NCI-H2081 treated with DMSO at 0.1 percent for 48 hours (cell line): Measurements from ENCODE around the gene FUZ.
"Not testable (repeated sequence)": the region's sequence is repeated elsewhere in the genome, so short reads cannot be mapped to it uniquely, and the experiment has no call there.

Experiments
- DNase-seq: peaks from one replicate; lab custom pipeline; 2025; lab: John Stamatoyannopoulos, UW

The FUZ gene

DNA sequence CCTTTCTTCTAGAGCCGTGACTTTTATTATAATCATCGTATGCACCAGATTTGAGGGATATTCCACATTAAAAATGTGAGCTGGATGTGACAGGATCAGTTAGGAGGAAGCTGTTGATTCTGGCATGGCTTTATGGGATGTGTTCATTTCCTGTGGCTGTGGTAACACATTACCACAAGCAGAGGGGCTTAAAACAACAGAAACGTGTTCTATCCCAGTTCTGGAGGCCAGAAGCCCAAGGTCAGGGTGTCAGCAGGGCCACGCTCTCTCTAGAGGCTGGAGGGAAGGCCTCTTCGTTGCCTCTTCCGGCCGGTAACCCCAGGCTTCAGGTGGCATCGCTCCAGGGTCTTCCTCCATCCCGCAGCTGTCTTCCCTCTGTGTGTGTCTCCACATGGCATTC, 19.5 kb upstream of the FUZ start:
- DNase-seq = no peak

DNA sequence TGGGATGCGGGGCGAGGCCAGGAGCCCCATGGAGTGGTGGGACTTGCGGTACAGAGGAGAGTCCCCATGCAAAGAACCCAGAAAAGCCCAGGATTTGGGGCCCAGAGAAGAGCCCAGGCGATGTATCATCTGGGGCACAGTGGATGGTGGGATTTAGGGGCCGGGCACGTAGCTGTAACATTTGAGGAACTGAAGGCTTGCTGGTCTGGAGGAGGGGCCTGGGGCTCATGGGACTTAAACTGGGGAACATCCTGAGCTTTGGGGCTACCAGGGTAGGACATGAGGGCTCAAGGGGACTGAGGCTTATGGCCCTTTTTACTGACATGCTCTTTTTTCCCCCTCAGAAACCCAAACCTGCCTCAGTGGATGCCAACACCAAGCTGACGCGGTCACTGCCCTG, 18.5 kb upstream of the FUZ start:
- DNase-seq = no peak

DNA sequence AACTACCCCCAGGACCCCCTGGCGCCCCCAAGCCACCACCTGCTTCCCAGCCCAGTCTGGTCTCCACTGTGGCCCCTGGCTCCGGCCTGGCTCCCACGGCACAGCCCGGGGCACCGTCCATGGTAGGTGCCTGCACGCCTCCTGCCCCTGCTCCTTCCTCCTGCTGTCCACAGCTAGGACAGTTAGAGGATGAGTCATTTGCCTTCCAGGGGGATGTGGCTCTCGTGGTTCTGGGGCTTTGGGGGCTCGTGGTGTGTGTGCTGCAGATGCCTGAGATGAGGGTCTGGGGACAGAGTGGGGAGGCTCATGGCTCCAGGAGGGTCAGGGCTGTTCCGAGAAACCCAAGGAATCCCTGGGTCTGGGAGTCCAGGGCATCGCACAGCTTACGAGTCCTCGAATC, 17.7 kb upstream of the FUZ start:
- no peak for DNase-seq

- no peak for DNase-seq
Observed at GRCh38 chr19:49829721-49830120, 16.6 kb upstream of the FUZ start.

GRCh38 chr19:49829200-49829599, 16.1 kb upstream of the FUZ start:
- no peak for DNase-seq

GRCh38 chr19:49827034-49827433, 13.9 kb upstream of the FUZ start:
- DNase-seq = no peak

- no peak for DNase-seq
Observed at GRCh38 chr19:49824662-49825061, 11.6 kb upstream of the FUZ start.

DNA sequence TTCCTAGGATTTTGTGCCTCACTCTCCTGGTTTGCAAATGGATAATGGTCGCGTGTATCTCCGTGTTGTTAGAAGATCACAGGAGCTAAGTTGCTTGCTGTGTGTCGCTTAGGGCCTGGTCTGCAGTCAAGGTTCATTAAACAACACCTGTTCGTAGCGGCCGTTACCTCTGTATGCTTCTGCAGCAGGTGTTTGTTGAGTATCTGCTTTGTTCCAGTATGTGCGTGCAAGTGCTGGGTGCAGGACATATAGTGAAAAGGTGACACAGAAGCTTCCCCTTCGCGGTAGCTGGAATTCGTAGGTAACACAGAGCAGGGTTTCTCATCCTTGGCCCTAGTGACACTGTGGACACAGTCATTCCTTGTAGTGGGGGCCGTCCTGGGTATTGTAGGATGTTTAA, 10.4 kb upstream of the FUZ start:
- DNase-seq = peak; percentile 33

GRCh38 chr19:49820125-49820524, 7.0 kb upstream of the FUZ start:
- DNase-seq = no peak

DNA sequence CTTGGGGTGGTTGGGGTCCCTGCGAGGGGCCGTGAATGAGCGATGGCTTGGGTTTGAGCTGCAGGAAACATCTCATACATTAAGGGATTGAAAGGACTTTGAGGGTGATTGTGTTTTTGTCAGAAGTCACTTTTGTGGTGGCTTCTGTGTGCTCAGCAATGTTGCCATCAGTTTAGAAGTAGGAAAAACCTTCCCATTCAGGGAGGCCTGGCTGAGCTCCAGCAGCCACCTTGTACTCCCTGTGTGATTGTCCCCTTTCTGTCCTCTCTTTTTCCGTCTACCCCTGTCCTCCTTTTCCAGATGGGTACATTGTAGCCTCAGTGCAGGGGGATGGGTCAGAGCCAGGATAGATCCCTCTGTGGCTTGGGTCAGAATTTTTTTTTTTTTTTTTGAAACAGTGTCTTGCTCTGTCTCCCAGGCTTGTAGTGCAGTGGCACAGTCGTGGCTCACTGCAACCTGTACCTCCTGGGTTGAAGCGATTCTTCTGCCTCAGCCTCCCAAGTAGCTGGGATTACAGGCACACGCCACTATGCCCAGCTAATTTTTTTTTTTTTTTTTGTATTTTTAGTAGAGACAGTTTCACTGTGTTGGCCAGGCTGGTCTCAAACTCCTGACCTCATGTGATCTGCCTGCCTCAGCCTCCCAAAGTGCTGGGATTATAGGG, 6.5 kb upstream of the FUZ start:
- not testable (repeated sequence) for DNase-seq

DNA sequence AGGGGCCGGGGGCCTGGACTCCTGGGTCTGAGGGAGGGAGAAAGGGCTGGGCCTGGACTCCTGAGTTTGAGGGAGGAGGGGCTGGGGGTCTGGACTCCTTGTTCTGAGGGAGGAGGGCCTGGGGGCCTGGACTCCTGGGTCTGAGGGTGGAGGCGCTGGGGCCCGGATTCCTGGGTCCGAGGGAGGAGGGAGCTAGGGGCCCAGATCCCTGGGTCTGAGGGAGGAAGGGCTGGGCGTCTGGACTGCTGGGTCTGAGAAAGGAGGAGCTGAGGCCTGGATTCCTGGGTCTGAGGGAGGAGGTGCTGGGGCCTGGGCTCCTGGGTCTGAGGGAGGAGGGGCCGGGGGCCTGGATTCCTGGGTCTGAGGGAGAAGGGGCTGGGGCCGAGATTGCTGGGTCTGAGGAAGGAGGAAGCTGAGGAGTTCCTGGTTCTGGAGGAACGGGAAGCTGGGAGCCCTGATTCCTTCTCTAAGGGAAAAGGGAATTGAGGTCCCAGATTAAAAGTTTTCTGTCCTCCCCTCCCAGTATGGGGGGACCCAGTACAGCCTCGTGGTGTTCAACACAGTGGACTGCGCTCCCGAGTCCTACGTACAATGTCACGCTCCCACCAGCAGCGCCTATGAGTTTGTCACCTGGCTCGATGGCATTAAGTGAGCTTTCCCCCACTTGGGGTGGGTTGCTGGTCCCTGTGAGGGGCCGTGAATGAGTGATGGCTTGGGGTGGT, 5.7 kb upstream of the FUZ start:
- DNase-seq = no peak

- peak; percentile 58 for DNase-seq
Observed at GRCh38 chr19:49817964-49818648, 5.0 kb upstream of the FUZ start, which contains the start of gene MED25. Gene MED25 (plus strand): TSS chr19:49818289. CDS start chr19:49818342, 53 bp downstream.

DNA sequence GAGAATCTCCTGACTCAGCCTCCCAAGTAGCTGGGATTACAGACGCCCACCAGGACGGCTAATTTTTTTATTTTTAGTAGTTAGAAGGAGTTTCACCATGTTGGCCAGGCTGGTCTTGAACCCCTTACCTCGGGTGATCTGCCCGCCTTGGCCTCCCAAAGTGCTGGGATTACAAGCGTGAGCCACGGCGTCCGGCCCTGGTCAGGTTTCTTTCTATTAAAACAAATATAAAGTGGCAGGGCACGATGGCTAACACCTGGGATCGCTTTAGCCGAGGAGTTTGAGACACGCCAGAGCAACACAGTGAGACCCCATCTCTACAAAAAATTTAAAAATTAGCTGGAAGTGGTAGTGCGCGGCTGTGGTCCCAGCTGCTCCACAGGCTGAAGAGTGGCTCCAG, 3.5 kb upstream of the FUZ start:
- DNase-seq = no peak

DNA sequence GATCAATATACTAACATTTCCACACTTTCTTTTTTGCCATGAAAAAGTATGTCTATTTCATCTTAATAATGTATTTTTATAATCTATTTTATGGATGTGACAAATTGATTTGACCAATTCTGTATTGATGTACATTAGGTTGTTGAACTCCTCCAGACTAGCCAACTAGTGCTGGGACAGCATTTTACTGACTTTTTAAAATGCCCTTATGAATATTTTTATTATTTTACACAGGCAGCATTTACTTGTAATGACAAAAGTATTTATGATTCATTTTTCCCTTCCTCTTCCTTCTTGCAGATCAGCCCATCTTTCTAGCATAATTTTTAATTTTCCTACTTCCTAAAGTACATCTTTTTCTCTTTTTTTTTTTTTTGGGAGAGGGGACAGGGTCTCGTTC, 918 bp upstream of the FUZ start:
- no peak for DNase-seq

DNA sequence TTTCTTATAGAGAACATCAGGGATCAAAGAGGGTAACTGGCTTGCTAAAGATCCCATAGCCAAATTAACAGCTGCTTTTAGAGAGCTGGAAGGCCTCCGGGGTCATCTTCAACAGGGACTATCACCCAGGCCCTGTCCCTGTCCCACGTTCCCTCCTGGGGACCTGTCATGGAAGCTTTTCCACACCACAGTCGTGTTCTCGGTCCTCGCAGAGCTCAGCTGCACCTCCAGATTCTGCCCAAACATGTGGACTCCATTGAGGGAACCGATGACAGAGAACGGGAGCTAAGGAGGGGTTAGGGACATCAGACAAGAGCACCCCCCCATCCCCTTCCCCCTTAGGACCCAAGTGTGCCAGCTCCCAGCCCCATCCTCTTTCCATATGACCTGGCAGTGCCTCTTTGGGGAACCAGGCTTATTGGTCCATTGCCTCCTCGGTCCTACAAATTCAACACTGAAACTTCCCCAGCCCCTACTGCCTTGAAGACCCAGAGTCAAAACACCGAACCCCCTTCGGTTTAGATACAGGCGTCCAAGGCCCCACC, 568 bp downstream of the FUZ start:
- no peak for DNase-seq

GRCh38 chr19:49811328-49811727, 1.8 kb downstream of the FUZ start:
- DNase-seq = no peak

GRCh38 chr19:49809941-49810389, 3.1 kb downstream of the FUZ start:
- DNase-seq = no peak

DNA sequence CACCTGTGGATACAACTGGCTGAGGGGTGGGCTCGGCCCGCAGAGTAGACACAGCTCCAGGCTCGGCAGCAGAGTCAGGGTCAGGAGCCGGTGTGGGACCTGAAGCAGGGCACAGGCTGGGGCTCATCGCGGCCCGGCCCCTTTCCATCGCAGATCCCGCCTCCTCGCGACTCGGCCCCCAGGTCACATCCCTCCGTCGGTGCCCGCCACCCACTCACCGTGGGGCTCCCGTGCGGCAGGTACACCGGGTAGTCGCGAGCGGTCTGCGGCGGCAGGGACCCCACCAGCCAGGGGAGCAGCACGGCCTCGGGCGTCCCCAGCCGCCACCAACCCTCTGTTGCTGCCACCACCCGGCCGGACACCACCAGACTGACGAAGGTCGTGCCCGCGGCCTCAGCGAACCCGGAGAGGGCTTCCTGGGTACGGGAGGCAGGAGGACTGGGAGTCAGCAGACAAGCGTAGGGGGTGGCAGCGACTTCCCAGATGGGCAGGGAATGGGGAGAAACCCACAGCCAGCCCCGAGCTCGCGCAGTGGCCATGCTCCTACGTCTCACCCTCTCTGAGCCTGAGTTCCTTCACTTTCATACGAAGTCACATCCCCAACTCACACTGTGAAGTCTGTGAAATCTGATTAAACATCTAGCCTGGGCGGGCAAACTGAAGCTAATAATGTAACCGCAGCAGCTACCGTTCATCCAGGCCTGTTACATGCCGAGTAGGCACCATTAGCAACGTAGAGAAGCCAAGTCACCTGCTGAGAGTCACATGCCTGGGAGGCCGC, 3.7 kb downstream of the FUZ start:
- no peak for DNase-seq

DNA sequence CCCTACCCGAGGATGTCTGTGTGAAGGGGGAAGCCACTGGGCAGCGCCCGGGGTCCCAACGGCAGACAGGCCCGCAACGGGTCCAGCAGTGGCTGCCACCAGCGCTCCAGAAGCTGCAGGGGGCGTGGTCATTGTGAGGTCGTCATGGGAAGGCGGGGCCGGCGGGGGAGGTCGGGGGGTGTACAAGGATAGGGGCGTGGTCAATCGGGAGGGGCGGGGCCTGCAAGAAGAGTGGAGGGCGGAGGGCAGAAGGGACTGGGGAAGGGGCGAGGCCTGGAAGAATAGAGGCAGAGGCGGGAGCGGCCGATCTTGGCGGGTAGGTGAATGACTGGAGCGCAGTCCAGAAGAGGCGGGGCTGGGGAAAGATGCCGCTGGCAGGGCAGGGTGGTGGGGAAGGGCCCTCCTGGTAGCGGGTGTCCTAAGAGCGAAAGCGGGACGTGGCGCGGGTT, 4.4 kb downstream of the FUZ start:
- no peak for DNase-seq

GRCh38 chr19:49807904-49808675, 5.0 kb downstream of the FUZ start:
- DNase-seq = no peak
